HCT116 (cell line): ENCODE measurements around the gene LRFN4. TPM values are rescaled to one million over a fixed set of nuclear protein-coding genes. Genes with fewer than 3 reads are reported as not detected.

Experiments
- ATAC-seq: fragments of 200-7000 bp; cut with Tn5 transposase; 2 replicates; pipeline ENCODE4 v1.9.1; 2020; ENCODE audit warnings: mild to moderate bottlenecking, moderate library complexity
- BruUV-seq: library from RNA; stranded (reverse); fragments of 400-500 nt; replicated peaks from 2 replicates; lab custom pipeline; 2021; lab: Mats Ljungman, UMichigan
- CTCF ChIA-PET: fragments of 300-600 bp; sonication (Branson Sonifier 250); formaldehyde crosslinking; loops from one replicate; lab custom pipeline; 2021; ENCODE audit warnings: antibody characterized with exemption; lab: Charles Lee
- POLR2A ChIA-PET: fragments of 300-600, 350-600 bp; sonication (Branson Sonifier 250); formaldehyde crosslinking; loops from one replicate; lab custom pipeline; 2021; ENCODE audit warnings: antibody characterized with exemption; lab: Charles Lee
- RAD21 ChIA-PET, 2 experiments: fragments of 300-600 bp; sonication (Branson Sonifier 250); formaldehyde crosslinking; loops; one replicate each; lab custom pipeline; 2023; ENCODE audit warnings: low total read pairs in 2 of 2; ENCODE audit not compliant: uncharacterized antibody in 2 of 2, unreplicated experiment in 2 of 2, low non-redundant PET in 1 of 2; lab: Charles Lee
- DNase-seq: peaks from one replicate; pipeline ENCODE4 v3.0.0-alpha.2; 2010; ENCODE audit warnings: low read depth, low spot score
- H2AFZ ChIP-seq: fragments of 200-600 bp; shearing (Covaris generic), sonication (generic); 2 replicates; pipeline ENCODE4 v1.6.1; 2017; ENCODE audit warnings: low read depth, mixed run types, mixed read lengths, antibody characterized with exemption, low read length; ENCODE audit not compliant: poor library complexity, severe bottlenecking
- H3K27ac ChIP-seq: 2 replicates; pipeline ENCODE4 v1.5.1; 2012; ENCODE audit warnings: low read depth, low read length
- H3K27me3 ChIP-seq: fragments of 200-600 bp; sonication (generic); 2 replicates; pipeline ENCODE4 v1.6.1; 2016; ENCODE audit warnings: mixed run types, low read length, mixed read lengths; ENCODE audit not compliant: insufficient read depth
- H3K36me3 ChIP-seq, 2 experiments: fragments of 200-500 bp in 1 of 2; fragments of 200-600 bp in 1 of 2; sonication (Bioruptor generic) in 1 of 2; sonication (generic) in 1 of 2; 2 replicates each; pipeline versions ENCODE4 v1.5.1 to v1.6.1; 2014 to 2016; ENCODE audit warnings: low read length in 2 of 2, inconsistent platforms in 1 of 2, mixed read lengths in 1 of 2, mixed run types in 1 of 2; ENCODE audit not compliant: insufficient read depth in 2 of 2, control insufficient read depth in 1 of 2
- H3K4me1 ChIP-seq, 2 experiments: fragments of 200-600 bp in 1 of 2; sonication (generic) in 1 of 2; 2 replicates each; pipeline versions ENCODE4 v1.5.1 to v1.6.1; 2012 to 2017; ENCODE audit warnings: low read length in 2 of 2, inconsistent platforms in 1 of 2, mild to moderate bottlenecking in 1 of 2, mixed read lengths in 1 of 2, mixed run types in 1 of 2, moderate library complexity in 1 of 2; ENCODE audit not compliant: insufficient read depth in 2 of 2, control insufficient read depth in 1 of 2
- H3K4me2 ChIP-seq: fragments of 200-600 bp; sonication (generic); 2 replicates; pipeline ENCODE4 v1.6.1; 2017; ENCODE audit warnings: mixed run types, low read length, mixed read lengths
- H3K4me3 ChIP-seq, 2 experiments: fragments of 200-600 bp in 1 of 2; sonication (generic) in 1 of 2; replicated peaks in 1 of 2; 2 replicates each; pipeline ENCODE4 v1.5.1; 2011 to 2016; ENCODE audit warnings: low read length in 2 of 2, control low read depth in 1 of 2, low read depth in 1 of 2, mild to moderate bottlenecking in 1 of 2, mixed read lengths in 1 of 2, mixed run types in 1 of 2
- H3K79me2 ChIP-seq: fragments of 200-600 bp; sonication (generic); 2 replicates; pipeline ENCODE4 v1.6.1; 2017; ENCODE audit warnings: mild to moderate bottlenecking, mixed run types, low read length, moderate library complexity, mixed read lengths; ENCODE audit not compliant: insufficient read depth
- H3K9ac ChIP-seq: fragments of 200-600 bp; sonication (generic); 2 replicates; pipeline ENCODE4 v1.6.1; 2016; ENCODE audit warnings: low read length, mixed read lengths
- H3K9me2 ChIP-seq: fragments of 200-600 bp; sonication (generic), shearing (Covaris generic); 2 replicates; pipeline ENCODE4 v1.6.1; 2017; ENCODE audit warnings: mixed run types, mild to moderate bottlenecking, moderate library complexity; ENCODE audit not compliant: insufficient read depth
- H3K9me3 ChIP-seq, 2 experiments: fragments of 200-500 bp in 1 of 2; fragments of 200-600 bp in 1 of 2; sonication (Bioruptor generic) in 1 of 2; sonication (generic) in 1 of 2; 2 replicates each; pipeline ENCODE4 v1.6.1; 2014 to 2017; ENCODE audit warnings: low read length in 2 of 2, mixed read lengths in 2 of 2, inconsistent platforms in 1 of 2, low read depth in 1 of 2, mild to moderate bottlenecking in 1 of 2, mixed run types in 1 of 2, moderate library complexity in 1 of 2; ENCODE audit not compliant: control insufficient read depth in 1 of 2, insufficient read depth in 1 of 2
- H4K20me1 ChIP-seq: fragments of 200-600 bp; sonication (generic), shearing (Covaris generic); 2 replicates; pipeline ENCODE4 v1.6.1; 2017; ENCODE audit warnings: mixed run types, mild to moderate bottlenecking, moderate library complexity; ENCODE audit not compliant: insufficient read depth
- CBX3 ChIP-seq: IDR thresholded peaks from 2 replicates; pipeline ENCODE4 v1.6.1; 2012; ENCODE audit warnings: low read depth
- CEBPB ChIP-seq: IDR thresholded peaks from 2 replicates; pipeline ENCODE4 v1.6.1; 2012; ENCODE audit warnings: low read depth
- CTCF ChIP-seq, 3 experiments: fragments of 200-600 bp in 1 of 3; sonication (generic) in 1 of 3; IDR thresholded peaks in 2 of 3; conservative IDR thresholded peaks in 1 of 3; 2 replicates each; pipeline ENCODE4 v1.5.1; 2012 to 2017; ENCODE audit warnings: low read depth in 2 of 3, low read length in 2 of 3, antibody characterized with exemption in 1 of 3, borderline replicate concordance in 1 of 3, control low read depth in 1 of 3, mild to moderate bottlenecking in 1 of 3, mixed read lengths in 1 of 3, mixed run types in 1 of 3, moderate library complexity in 1 of 3; ENCODE audit not compliant: insufficient read depth in 1 of 3
- EZH2 ChIP-seq: fragments of 200-600 bp; sonication (generic); IDR thresholded peaks from 2 replicates; pipeline ENCODE4 v1.6.1; 2017; ENCODE audit warnings: antibody characterized with exemption, mixed run types
- EZH2phosphoT487 ChIP-seq: fragments of 200-600 bp; IDR thresholded peaks from 2 replicates; pipeline ENCODE4 v1.6.1; 2018; ENCODE audit warnings: antibody characterized with exemption, borderline replicate concordance
- MAX ChIP-seq: IDR thresholded peaks from 2 replicates; pipeline ENCODE4 v1.6.1; 2012
- POLR2A ChIP-seq: IDR thresholded peaks from 2 replicates; pipeline ENCODE4 v1.7.0; 2011; ENCODE audit warnings: borderline replicate concordance; ENCODE audit not compliant: insufficient read depth, insufficient read length; ENCODE audit errors: extremely low read depth
- SP1 ChIP-seq: IDR thresholded peaks from 2 replicates; pipeline ENCODE4 v1.6.1; 2012; ENCODE audit warnings: low read depth
- ZFX ChIP-seq: fragments of 450-650 bp; IDR thresholded peaks from 2 replicates; pipeline ENCODE4 v1.6.1; 2017
- intact Hi-C: fragments of 100-400 bp; cut with micrococcal nuclease; formaldehyde crosslinking; loops from 2 replicates; pipeline ENCODE4 v1.10.0; 2022
- total RNA-seq: library from RNA; stranded (reverse); gene quantifications from one replicate; pipeline ENCODE4 v1.2.1, GENCODE V29; 2021; ENCODE audit not compliant: unreplicated experiment

Gene LRFN4
- total RNA-seq, 1 experiment from 2014 or later = 55.4 TPM

- TF ChIP-seq EZH2phosphoT487 = no peak
- no peak for TF ChIP-seq SP1
- TF ChIP-seq POLR2A = no peak
- no peak for TF ChIP-seq CBX3
- TF ChIP-seq EZH2 = no peak
- TF ChIP-seq MAX = no peak
Observed at GRCh38 chr11:66901964-66902390, 45.1 kb downstream of the LRFN4 start (continued).

GRCh38 chr11:66902486-66903177 is 45.8 kb downstream of the LRFN4 start:
- ChIA-PET CTCF (no interaction called here), POLR2A (interaction anchor here (0.5 to 1.0 kb wide), 2 partner anchors 10 to 163 kb away, joined by 3 to 4 read pairs; no protein-coding TSS in a partner anchor), RAD21 (no interaction called here)
- DNase-seq (no peak), ATAC-seq (no peak)
- no peak overlapping the region for H3K4me3 ChIP-seq
- H3K27me3 ChIP-seq = no peaks in the 10 kb centered on the region
- H3K9me2 ChIP-seq = no peaks in the 10 kb centered on the region
- H3K27ac ChIP-seq = no peak overlapping the region
- H3K9me3 ChIP-seq = no peaks in the 10 kb centered on the region
- no peak for TF ChIP-seq CTCF (IDR thresholded peaks at IDR 0.05 in 2 of 3, conservative IDR thresholded peaks at IDR 0.05 in 1 of 3; ENCODE audit: borderline replicate concordance in 1 of 3, insufficient read depth in 1 of 3, low read depth in 2 of 3, low read length in 2 of 3)
- no peak for TF ChIP-seq CEBPB
- TF ChIP-seq ZFX = no peak
- H3K79me2 ChIP-seq = no peaks in the 10 kb centered on the region
- no peak overlapping the region for H2AFZ ChIP-seq
- no peaks in the 10 kb centered on the region for H3K36me3 ChIP-seq
- intact Hi-C loops = no loop called here
- BruUV-seq = no TSS peak
- H3K4me2 ChIP-seq = peak overlapping the region; percentile 6
- no peak overlapping the region for H3K9ac ChIP-seq
- H4K20me1 ChIP-seq = no peaks in the 10 kb centered on the region
- H3K4me1 ChIP-seq = peaks cover 38 to 64% of the 10 kb centered on the region in 2 experiments
